Activated naive CD4-positive, alpha-beta T cell treated with anti-CD3 and anti-CD28 coated beads, Interleukin-2, amount 10 ng/mL, durations not matched to agents 7 days and 5 days (primary cell): ENCODE measurements around the gene NPAS3.

ENCODE experiments used
- CTCF ChIA-PET: fragments of 350-600 bp; sonication (Branson Sonifier 250); formaldehyde crosslinking; loops from one replicate; lab custom pipeline; 2021; ENCODE audit warnings: antibody characterized with exemption; lab: Charles Lee
- DNase-seq: peaks from one replicate; pipeline ENCODE4 v3.0.0-alpha.2; 2020
- H3K27ac Mint-ChIP-seq: one replicate; pipeline ENCODE4 v1.8.0; 2021; ENCODE audit warnings: mild to moderate bottlenecking, moderate library complexity, mixed read lengths
- H3K27me3 Mint-ChIP-seq: one replicate; pipeline ENCODE4 v1.8.0; 2021; ENCODE audit warnings: mild to moderate bottlenecking, mixed read lengths
- H3K36me3 Mint-ChIP-seq: one replicate; pipeline ENCODE4 v1.8.0; 2021; ENCODE audit warnings: mixed read lengths
- H3K4me1 Mint-ChIP-seq: one replicate; pipeline ENCODE4 v1.8.0; 2021; ENCODE audit warnings: mixed read lengths
- H3K4me3 Mint-ChIP-seq: one replicate; pipeline ENCODE4 v1.8.0; 2021; ENCODE audit warnings: mild to moderate bottlenecking, moderate library complexity, mixed read lengths
- H3K9me3 Mint-ChIP-seq: one replicate; pipeline ENCODE4 v1.8.0; 2021; ENCODE audit warnings: mixed read lengths

NPAS3 gene

DNA sequence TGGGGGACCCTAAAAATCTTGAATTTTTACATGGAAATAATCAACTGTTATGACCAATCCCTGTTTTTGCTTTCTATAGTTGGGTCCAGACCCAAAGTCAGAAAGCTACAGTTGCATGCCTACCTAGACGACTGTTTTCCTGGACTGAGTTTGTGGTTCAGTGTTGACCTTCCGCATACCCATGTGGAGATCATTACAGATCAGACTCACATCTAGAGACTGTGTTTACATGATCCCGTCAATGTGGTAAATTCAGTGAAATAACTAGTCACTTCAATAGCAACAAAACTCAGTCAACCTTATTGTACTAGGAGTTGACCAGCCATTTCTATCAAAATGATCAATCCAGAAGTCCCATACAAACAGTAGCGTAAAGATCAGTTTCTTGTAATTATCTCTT, 754.6 kb downstream of the NPAS3 start:
- no peaks in the 10 kb centered on the region for H3K9me3 Mint-ChIP-seq
- H3K27me3 Mint-ChIP-seq, result no peaks in the 10 kb centered on the region
- H3K36me3 Mint-ChIP-seq, result no peaks in the 10 kb centered on the region
- CTCF ChIA-PET, result no interaction called here
- no peak overlapping the region for H3K27ac Mint-ChIP-seq
- H3K4me3 Mint-ChIP-seq, result no peak overlapping the region
- DNase-seq, result no peak
- H3K4me1 Mint-ChIP-seq, result no peaks in the 10 kb centered on the region

DNA sequence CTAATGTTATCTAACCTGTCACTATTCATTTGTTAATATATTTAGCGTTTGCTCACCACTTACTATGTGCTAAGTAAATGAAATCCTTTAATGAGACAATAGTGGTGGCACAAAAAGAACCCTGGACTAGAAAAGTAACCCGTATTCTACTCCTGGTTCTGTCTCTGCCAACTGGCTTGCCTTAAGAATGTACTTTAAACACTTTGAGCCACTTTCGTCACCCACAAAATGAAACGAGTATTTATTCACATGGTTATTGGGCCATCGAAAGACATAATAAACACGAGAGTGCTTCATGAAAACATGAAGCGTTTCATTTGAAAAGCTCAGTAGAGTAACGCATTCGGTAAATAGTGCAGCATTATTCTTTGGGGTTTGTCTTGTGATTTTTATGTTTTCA, 757.5 kb downstream of the NPAS3 start:
- Mint-ChIP-seq H3K27ac (no peak overlapping the region), H3K4me1 (no peaks in the 10 kb centered on the region), H3K27me3 (no peaks in the 10 kb centered on the region), H3K9me3 (no peaks in the 10 kb centered on the region), H3K36me3 (no peaks in the 10 kb centered on the region), H3K4me3 (no peak overlapping the region)
- DNase-seq, result no peak
- CTCF ChIA-PET, result no interaction called here

DNA sequence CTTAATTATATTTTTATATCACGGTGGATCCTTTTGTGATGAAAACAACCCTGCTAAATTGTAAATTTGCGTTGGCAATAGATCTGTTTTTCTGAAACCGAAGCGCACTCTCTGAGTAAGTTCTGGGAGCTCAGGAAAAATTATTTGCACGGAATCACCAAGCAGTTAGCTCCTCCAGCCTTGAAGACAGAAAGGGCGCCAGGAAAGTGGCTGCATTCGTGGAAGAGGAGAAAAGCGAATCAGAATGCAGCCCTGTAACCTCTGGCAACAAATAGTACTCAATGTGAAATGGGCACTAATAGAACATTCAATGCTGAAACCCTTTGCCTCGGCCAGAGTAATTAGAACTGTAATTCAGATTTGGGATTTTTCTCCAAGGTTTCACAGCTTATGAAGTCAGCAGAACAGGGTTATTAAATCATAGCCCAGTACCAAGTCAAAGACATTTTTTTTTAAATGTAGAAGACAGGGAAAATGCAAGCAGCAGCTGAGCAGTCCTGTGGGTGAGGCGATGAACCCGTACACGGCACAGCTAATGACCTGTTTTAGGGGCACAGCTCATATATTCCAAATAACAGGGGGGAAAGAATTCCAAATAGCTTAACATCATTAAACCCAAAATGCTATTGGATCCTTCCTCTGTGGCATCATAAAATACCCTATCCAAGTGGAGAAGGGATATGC, 760.8 kb downstream of the NPAS3 start:
- CTCF ChIA-PET, result interaction anchor here (1.1 kb wide), 1 partner anchor 23 kb away, joined by 3 read pairs; no protein-coding TSS in a partner anchor

DNA sequence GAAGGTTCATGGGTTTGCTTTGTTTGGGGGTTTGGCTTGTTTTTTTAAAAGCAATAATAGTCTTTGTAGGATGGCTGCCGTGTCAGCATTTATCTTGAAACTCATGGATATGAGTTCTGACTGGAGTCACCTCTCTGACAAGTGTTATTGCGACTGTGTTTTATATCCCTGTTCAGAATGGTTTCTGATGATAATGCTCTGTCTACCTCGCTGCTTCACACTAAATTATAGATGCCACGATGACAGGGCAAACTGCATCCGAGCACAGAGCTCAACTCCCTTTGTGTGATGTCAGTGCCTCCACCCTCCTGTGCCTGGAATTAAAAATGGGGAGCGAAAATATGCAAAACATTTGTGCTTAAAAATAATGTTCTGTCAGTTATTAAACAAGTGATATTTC, 761.4 kb downstream of the NPAS3 start:
- Mint-ChIP-seq H3K4me3 (no peak overlapping the region), H3K9me3 (no peaks in the 10 kb centered on the region), H3K4me1 (no peaks in the 10 kb centered on the region), H3K36me3 (no peaks in the 10 kb centered on the region), H3K27ac (no peak overlapping the region), H3K27me3 (no peaks in the 10 kb centered on the region)
- no peak for DNase-seq
- CTCF ChIA-PET, result no interaction called here

More for the DNA sequence above, 760.8 kb downstream of the NPAS3 start:
- no peak overlapping the region for H3K27ac Mint-ChIP-seq
- no peak for DNase-seq
- no peaks in the 10 kb centered on the region for H3K36me3 Mint-ChIP-seq
- no peaks in the 10 kb centered on the region for H3K9me3 Mint-ChIP-seq
- H3K4me1 Mint-ChIP-seq, result no peaks in the 10 kb centered on the region
- H3K4me3 Mint-ChIP-seq, result no peak overlapping the region
- no peaks in the 10 kb centered on the region for H3K27me3 Mint-ChIP-seq

DNA sequence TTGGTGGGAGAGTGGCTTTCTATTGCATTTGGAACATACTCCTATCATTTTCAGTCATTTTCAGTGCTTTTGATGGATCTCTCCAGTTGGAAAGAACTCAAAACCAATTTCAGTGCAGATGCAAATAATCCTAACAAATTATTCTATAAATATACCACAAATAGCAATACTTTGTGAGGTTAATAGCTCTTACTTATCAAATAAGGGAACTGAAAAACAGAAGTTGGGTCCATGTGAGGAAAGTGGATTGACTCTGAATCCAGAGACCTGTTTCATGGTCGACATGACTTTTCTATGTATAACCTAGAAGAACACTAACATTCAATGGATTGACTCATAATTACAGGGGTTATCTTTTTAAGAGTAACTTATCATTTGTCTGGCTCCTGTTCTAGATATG, 763.6 kb downstream of the NPAS3 start:
- CTCF ChIA-PET, result no interaction called here
- DNase-seq, result no peak
- Mint-ChIP-seq H3K9me3 (no peaks in the 10 kb centered on the region), H3K27ac (no peak overlapping the region), H3K36me3 (no peaks in the 10 kb centered on the region), H3K4me3 (no peak overlapping the region), H3K4me1 (no peaks in the 10 kb centered on the region), H3K27me3 (no peaks in the 10 kb centered on the region)

DNA sequence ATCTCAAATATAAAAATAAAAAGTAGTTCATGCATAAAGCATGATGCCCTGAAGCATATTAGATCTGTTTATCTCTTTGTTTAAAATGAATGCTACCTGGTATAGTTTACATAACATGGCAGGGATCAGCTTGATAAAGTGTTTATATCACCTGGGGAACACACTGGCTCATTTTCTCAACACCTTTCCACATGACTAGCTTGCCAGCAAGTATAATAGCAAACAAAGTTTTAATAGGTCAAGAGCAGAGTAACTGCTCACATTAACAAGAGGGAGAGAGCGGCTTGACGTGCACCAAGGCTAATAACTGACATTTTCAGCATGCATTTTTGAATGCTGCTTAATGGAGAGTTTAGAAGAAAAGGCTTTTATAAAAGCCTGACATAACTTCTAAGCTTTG, 765.8 kb downstream of the NPAS3 start:
- H3K27me3 Mint-ChIP-seq, result no peaks in the 10 kb centered on the region
- H3K27ac Mint-ChIP-seq, result no peak overlapping the region
- no peaks in the 10 kb centered on the region for H3K36me3 Mint-ChIP-seq
- no peaks in the 10 kb centered on the region for H3K4me1 Mint-ChIP-seq
- DNase-seq, result no peak
- H3K9me3 Mint-ChIP-seq, result no peaks in the 10 kb centered on the region
- no peak overlapping the region for H3K4me3 Mint-ChIP-seq
- CTCF ChIA-PET, result no interaction called here

DNA sequence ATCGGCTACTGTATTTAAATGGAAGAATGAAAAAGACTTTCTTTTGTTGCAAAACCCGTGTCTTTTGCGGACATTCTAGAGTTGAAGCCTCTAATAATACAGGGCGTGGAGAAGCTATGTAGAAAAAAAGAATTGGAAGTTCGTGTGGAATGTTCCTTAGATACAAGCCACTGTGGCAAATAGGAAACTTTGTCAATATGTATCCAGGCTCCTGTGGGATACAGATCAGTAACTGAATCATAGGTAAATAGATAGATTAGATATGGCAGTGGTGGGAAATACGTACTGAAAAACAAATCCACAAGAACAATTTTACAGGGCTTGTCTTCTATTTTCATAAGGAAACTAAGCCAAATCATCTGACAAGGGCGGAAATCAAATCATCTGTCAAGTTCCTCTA, 766.8 kb downstream of the NPAS3 start:
- no peaks in the 10 kb centered on the region for H3K9me3 Mint-ChIP-seq
- no peaks in the 10 kb centered on the region for H3K27me3 Mint-ChIP-seq
- H3K4me1 Mint-ChIP-seq, result no peaks in the 10 kb centered on the region
- H3K4me3 Mint-ChIP-seq, result no peak overlapping the region
- H3K27ac Mint-ChIP-seq, result no peak overlapping the region
- no peak for DNase-seq
- CTCF ChIA-PET, result no interaction called here
- H3K36me3 Mint-ChIP-seq, result no peaks in the 10 kb centered on the region

DNA sequence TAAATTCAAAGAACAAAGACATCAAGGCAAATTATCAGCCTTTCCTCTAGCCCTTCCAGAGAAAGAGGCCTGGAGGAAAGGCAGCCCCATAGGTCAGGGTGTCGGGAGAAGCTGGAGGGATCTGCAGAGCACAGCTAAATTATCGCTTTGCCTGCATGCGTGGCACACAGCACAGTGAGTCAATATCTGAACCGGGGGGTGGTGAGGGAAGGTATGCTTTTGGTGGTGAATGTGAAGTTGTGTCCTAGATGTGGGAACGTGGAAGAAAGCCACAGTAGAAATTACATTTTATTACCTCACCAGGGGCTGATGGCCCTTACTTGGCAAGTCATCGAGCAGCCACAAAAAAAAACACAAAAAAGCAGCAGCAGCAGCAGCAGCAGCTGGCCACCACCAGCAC, 769.0 kb downstream of the NPAS3 start:
- Mint-ChIP-seq H3K9me3 (no peaks in the 10 kb centered on the region), H3K4me1 (no peaks in the 10 kb centered on the region), H3K27me3 (no peaks in the 10 kb centered on the region), H3K4me3 (no peak overlapping the region), H3K36me3 (no peaks in the 10 kb centered on the region), H3K27ac (no peak overlapping the region)
- CTCF ChIA-PET, result no interaction called here
- DNase-seq, result no peak

DNA sequence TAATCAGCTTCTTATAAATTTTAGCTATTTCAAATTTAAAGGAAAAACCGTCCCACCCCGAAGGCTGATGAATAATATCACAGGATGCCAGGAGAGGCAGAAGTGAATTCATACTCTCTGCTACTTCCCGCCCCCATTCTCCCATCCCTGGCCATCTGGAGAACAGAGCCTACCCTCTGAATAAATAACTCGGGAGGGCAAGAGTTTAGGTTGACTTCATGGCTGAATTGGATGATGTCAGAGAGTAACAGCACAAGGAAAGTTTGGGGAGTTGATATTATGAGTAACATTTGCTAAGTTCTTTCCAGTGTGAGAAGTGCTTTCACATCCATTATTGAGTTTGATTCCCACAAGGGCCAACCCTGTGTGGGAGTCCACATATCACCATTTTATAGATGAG, 770.6 kb downstream of the NPAS3 start:
- Mint-ChIP-seq H3K36me3 (no peaks in the 10 kb centered on the region), H3K27me3 (no peaks in the 10 kb centered on the region), H3K27ac (no peak overlapping the region), H3K4me1 (no peaks in the 10 kb centered on the region), H3K4me3 (no peak overlapping the region), H3K9me3 (no peaks in the 10 kb centered on the region)
- CTCF ChIA-PET, result no interaction called here
- DNase-seq, result no peak

DNA sequence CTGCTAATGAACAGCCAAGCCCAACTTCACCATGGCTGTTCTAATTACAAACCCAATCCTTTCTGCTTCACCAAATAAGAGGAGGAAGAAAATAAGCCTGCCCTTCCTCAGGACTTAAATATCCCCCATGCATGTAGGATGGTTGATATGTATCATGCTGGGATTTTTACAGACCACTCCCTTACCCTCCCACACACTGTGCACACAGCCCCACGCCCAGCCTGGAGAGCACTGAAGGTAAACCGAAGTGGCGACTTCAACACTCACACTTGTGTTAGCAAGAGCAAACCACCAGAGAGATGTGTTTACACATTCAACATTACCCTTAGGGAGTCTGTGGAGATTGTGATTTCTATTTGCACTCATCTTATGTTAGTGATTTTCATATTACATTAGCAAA, 771.0 kb downstream of the NPAS3 start:
- Mint-ChIP-seq H3K9me3 (no peaks in the 10 kb centered on the region), H3K4me1 (no peaks in the 10 kb centered on the region), H3K27ac (no peak overlapping the region), H3K36me3 (no peaks in the 10 kb centered on the region), H3K27me3 (no peaks in the 10 kb centered on the region), H3K4me3 (no peak overlapping the region)
- DNase-seq, result no peak
- CTCF ChIA-PET, result no interaction called here

DNA sequence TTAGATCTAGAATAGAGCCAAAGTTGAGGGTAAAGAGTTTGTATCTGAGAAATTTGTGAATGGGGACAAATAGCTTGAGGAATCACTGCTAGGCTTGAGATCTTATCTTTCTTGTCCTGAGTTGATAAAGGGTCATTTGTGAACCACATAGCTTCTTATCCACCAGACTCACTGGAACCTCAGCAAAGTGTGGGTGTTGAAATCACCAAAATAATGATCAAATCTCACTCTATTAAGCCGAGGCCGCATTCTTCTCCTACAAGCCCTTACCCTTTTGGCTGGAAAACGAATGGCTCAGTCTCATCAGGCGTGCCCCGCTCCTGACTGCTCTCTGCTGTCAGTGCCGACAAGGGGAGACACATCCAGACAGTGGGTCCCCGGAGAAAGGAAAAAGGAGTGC, 771.6 kb downstream of the NPAS3 start:
- H3K9me3 Mint-ChIP-seq, result no peaks in the 10 kb centered on the region
- no peak overlapping the region for H3K4me3 Mint-ChIP-seq
- no peaks in the 10 kb centered on the region for H3K27me3 Mint-ChIP-seq
- CTCF ChIA-PET, result no interaction called here
- H3K36me3 Mint-ChIP-seq, result no peaks in the 10 kb centered on the region
- DNase-seq, result no peak
- no peaks in the 10 kb centered on the region for H3K4me1 Mint-ChIP-seq
- no peak overlapping the region for H3K27ac Mint-ChIP-seq

DNA sequence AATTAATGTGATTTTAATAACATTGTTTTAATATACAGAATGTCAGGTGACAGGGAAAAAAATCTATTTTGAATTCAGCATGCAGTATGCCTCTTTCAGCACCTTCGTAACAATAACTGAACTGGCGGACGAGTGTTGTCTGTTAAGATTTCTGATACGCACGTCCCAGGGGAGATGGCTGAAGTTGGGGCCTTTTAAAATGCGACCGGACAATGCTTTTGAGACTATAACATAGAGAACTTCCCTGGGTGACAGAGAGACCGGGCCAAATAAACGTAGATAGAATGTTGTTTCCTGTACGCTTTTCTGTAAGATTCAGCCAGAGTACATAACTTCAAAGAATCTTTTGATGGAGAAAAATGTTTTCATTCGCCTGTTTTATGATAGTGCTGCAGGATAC, 772.5 kb downstream of the NPAS3 start:
- Mint-ChIP-seq H3K9me3 (no peaks in the 10 kb centered on the region), H3K27me3 (no peaks in the 10 kb centered on the region), H3K27ac (no peak overlapping the region), H3K4me3 (no peak overlapping the region), H3K36me3 (no peaks in the 10 kb centered on the region), H3K4me1 (no peaks in the 10 kb centered on the region)
- CTCF ChIA-PET, result no interaction called here
- no peak for DNase-seq

DNA sequence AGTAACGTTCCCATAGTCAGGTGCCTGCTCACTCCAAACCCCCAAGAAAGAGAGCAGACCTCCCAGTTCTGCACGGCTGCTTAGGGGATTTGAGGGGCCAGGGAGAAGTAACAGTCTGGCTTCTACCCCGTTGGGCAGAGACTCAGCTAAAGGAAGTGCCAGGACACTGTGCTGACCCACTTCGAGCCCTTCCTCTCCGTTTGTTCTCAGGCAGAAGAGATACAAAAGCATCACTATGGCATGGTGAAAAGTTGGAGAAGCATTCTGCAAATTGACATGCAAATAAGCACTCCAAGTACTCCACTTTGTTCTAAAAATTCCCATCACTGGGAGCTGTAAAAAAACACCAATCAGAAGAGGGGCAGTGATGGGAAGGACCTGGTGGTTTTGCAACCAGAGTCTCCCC, 773.1 kb downstream of the NPAS3 start:
- no peak overlapping the region for H3K4me3 Mint-ChIP-seq
- no peak for DNase-seq
- no peak overlapping the region for H3K27ac Mint-ChIP-seq
- no peaks in the 10 kb centered on the region for H3K27me3 Mint-ChIP-seq
- CTCF ChIA-PET, result no interaction called here
- no peaks in the 10 kb centered on the region for H3K36me3 Mint-ChIP-seq
- no peaks in the 10 kb centered on the region for H3K9me3 Mint-ChIP-seq
- H3K4me1 Mint-ChIP-seq, result no peaks in the 10 kb centered on the region

DNA sequence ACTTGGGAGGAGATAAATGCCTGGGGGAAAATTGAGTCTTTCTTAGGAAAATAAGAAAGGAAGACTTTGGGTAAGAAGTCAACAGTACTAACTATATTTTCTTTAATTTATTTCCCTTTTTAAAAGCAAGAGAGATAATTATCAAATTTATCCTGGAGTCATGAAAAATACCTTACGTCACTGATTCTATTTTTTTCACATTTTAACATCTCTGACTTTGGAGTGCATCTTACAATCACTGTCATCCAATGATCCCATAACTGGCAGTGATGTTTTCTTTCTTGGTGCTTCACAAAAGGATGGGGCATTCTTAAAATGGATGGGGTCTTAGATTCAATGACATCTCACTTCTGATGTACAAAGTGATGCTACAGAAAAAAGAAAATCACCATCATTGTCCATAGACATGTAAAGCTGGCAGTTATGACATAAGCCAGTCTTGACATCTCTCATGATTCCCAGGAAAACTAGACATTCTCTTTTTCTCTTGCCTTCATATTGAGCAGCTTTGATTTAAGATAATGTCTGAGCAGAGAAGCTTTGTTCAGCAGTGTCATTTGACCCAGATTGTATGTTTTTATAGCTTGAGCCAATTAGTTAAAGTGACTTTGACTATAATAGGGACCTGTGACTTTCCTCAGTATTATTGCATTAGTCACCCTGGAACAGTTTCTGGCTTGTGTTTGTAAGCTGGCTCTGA, 776.0 kb downstream of the NPAS3 start:
- Mint-ChIP-seq H3K9me3 (no peaks in the 10 kb centered on the region), H3K4me1 (no peaks in the 10 kb centered on the region), H3K27ac (no peak overlapping the region), H3K4me3 (no peak overlapping the region), H3K27me3 (no peaks in the 10 kb centered on the region), H3K36me3 (no peaks in the 10 kb centered on the region)
- CTCF ChIA-PET, result no interaction called here
- DNase-seq, result no peak

DNA sequence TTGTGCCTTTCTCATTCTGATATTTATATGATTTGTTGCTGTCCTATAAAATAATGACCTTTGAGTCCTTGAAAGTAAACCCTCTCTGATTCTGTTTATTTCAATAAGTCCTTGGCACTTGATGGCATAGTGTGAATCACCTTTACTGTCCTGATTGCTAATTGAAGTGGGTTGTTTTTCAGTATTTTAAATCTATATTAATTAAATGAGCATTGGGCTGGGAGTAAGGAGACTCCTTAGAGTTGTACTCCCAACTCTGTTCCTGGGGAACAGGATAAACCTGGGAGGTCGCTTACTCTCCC, 776.5 kb downstream of the NPAS3 start:
- CTCF ChIA-PET, result no interaction called here
- H3K4me1 Mint-ChIP-seq, result no peaks in the 10 kb centered on the region

More for the DNA sequence above, 776.5 kb downstream of the NPAS3 start:
- H3K4me3 Mint-ChIP-seq, result no peak overlapping the region
- H3K27ac Mint-ChIP-seq, result no peak overlapping the region
- no peaks in the 10 kb centered on the region for H3K27me3 Mint-ChIP-seq
- no peaks in the 10 kb centered on the region for H3K36me3 Mint-ChIP-seq
- no peaks in the 10 kb centered on the region for H3K9me3 Mint-ChIP-seq
- no peak for DNase-seq
